Breast epithelium (tissue), 4 donors: ENCODE measurements around the gene SLC10A2. TPM values are rescaled to one million over a fixed set of nuclear protein-coding genes. Genes with fewer than 3 reads are reported as not detected.

ENCODE experiments used
- DNase-seq, 2 donors: peaks; one replicate each; pipeline ENCODE4 v3.0.0-alpha.2; 2019; ENCODE audit warnings: low spot score in 2 of 2
- H3K27ac ChIP-seq, 2 donors: fragments of 200-600 bp; sonication (generic) in 1 of 2; one replicate each; pipeline ENCODE4 v1.5.1; 2016 to 2019; ENCODE audit warnings: mild to moderate bottlenecking in 1 of 2
- H3K27me3 ChIP-seq, 2 donors: fragments of 200-600 bp; sonication (generic) in 1 of 2; one replicate each; pipeline versions ENCODE4 v1.5.1 to v1.6.0; 2017 to 2019; ENCODE audit warnings: control low read depth in 1 of 2, mild to moderate bottlenecking in 1 of 2
- H3K36me3 ChIP-seq: fragments of 200-600 bp; one replicate; pipeline ENCODE4 v1.5.1; 2019
- H3K4me1 ChIP-seq, 2 donors: fragments of 200-600 bp; sonication (generic); one replicate each; pipeline ENCODE4 v1.5.1; 2016 to 2019; ENCODE audit warnings: control low read depth in 1 of 2
- H3K4me3 ChIP-seq, 3 donors: fragments of 200-600 bp; sonication (generic); 1 replicate in 2 of 3; 2 replicates in 1 of 3; pipeline ENCODE4 v1.5.1; 2016 to 2019; ENCODE audit warnings: mild to moderate bottlenecking in 3 of 3, moderate library complexity in 2 of 3
- H3K9me3 ChIP-seq, 2 donors: fragments of 200-600 bp; sonication (generic) in 1 of 2; one replicate each; pipeline ENCODE4 v1.5.1; 2016 to 2019; ENCODE audit warnings: control low read depth in 1 of 2
- CTCF ChIP-seq, 3 donors: fragments of 450-650 bp; IDR thresholded peaks; one replicate each; pipeline ENCODE4 v1.5.1; 2016 to 2017; ENCODE audit warnings: antibody characterized with exemption in 3 of 3, mild to moderate bottlenecking in 3 of 3, moderate library complexity in 3 of 3
- POLR2A ChIP-seq: fragments of 450-650 bp; IDR thresholded peaks from one replicate; pipeline ENCODE4 v1.6.1; 2016; ENCODE audit warnings: antibody characterized with exemption, mild to moderate bottlenecking, moderate library complexity
- POLR2AphosphoS5 ChIP-seq, 3 donors: sonication (generic); formaldehyde crosslinking; IDR thresholded peaks; one replicate each; pipeline ENCODE4 v1.6.1; 2017; ENCODE audit warnings: antibody characterized with exemption in 3 of 3
- intact Hi-C: fragments of 100-400 bp; cut with DNase I; formaldehyde crosslinking; loops from one replicate; pipeline ENCODE4 v1.15.1; 2023; ENCODE audit warnings: low total_unique reads
- total RNA-seq, 3 donors: library from RNA; depleted of rRNA; stranded (reverse); fragments of >200 nt; gene quantifications; one replicate each; pipeline ENCODE4 v1.1.0, GENCODE V29; 2016

SLC10A2 gene
- total RNA-seq, 3 donors from 2014 or later: 0.33 TPM; not detected in 2

GRCh38 chr13:103039183-103039582 is 27.0 kb downstream of the SLC10A2 start:
- TF ChIP-seq POLR2A (no peak), POLR2AphosphoS5 (IDR thresholded peaks at IDR 0.05) (no peak), CTCF (IDR thresholded peaks at IDR 0.05) (no peak)
- Histone ChIP-seq H3K4me3 (no peak overlapping the region), H3K4me1 (no peaks in the 10 kb centered on the region), H3K36me3 (no peaks in the 10 kb centered on the region), H3K9me3 (no peaks in the 10 kb centered on the region), H3K27ac (no peak overlapping the region), H3K27me3 (no peaks in the 10 kb centered on the region)
- intact Hi-C loops: no loop called here
- no peak for DNase-seq

GRCh38 chr13:103036268-103036667 is 29.9 kb downstream of the SLC10A2 start:
- TF ChIP-seq CTCF (IDR thresholded peaks at IDR 0.05) (no peak), POLR2A (no peak), POLR2AphosphoS5 (IDR thresholded peaks at IDR 0.05) (no peak)
- DNase-seq: no peak
- Histone ChIP-seq H3K4me1 (no peaks in the 10 kb centered on the region), H3K27me3 (no peaks in the 10 kb centered on the region), H3K36me3 (no peaks in the 10 kb centered on the region), H3K4me3 (no peak overlapping the region), H3K9me3 (no peaks in the 10 kb centered on the region), H3K27ac (no peak overlapping the region)
- intact Hi-C loops: no loop called here

GRCh38 chr13:103033999-103034398 is 32.2 kb downstream of the SLC10A2 start:
- TF ChIP-seq POLR2A: no peak
- no peak for TF ChIP-seq CTCF (IDR thresholded peaks at IDR 0.05)
- no peak for TF ChIP-seq POLR2AphosphoS5 (IDR thresholded peaks at IDR 0.05)
- H3K27ac ChIP-seq: no peak overlapping the region
- H3K9me3 ChIP-seq: no peaks in the 10 kb centered on the region
- H3K4me1 ChIP-seq: no peaks in the 10 kb centered on the region
- no peaks in the 10 kb centered on the region for H3K27me3 ChIP-seq
- intact Hi-C loops: no loop called here
- no peaks in the 10 kb centered on the region for H3K36me3 ChIP-seq
- no peak for DNase-seq
- H3K4me3 ChIP-seq: no peak overlapping the region

- H3K27me3 ChIP-seq: no peaks in the 10 kb centered on the region
- no peaks in the 10 kb centered on the region for H3K36me3 ChIP-seq
- no peak overlapping the region for H3K4me3 ChIP-seq
- H3K27ac ChIP-seq: no peak overlapping the region
- intact Hi-C loops: no loop called here
- peaks cover 7 to 9% of the 10 kb centered on the region in 2 donors for H3K9me3 ChIP-seq
- DNase-seq: no peak
- TF ChIP-seq POLR2AphosphoS5 (IDR thresholded peaks at IDR 0.05) (no peak), POLR2A (no peak), CTCF (IDR thresholded peaks at IDR 0.05) (no peak)
- H3K4me1 ChIP-seq: no peaks in the 10 kb centered on the region
Observed at GRCh38 chr13:103031332-103031873, 34.8 kb downstream of the SLC10A2 start.

- Histone ChIP-seq H3K36me3 (no peaks in the 10 kb centered on the region), H3K9me3 (peaks cover 7 to 15% of the 10 kb centered on the region in 2 donors), H3K4me3 (no peak overlapping the region), H3K27ac (no peak overlapping the region), H3K27me3 (no peaks in the 10 kb centered on the region), H3K4me1 (no peaks in the 10 kb centered on the region)
- DNase-seq: no peak
- TF ChIP-seq CTCF (IDR thresholded peaks at IDR 0.05): no peak
- no peak for TF ChIP-seq POLR2AphosphoS5 (IDR thresholded peaks at IDR 0.05)
- TF ChIP-seq POLR2A: no peak
- intact Hi-C loops: no loop called here
Observed at GRCh38 chr13:103030776-103031175, 35.4 kb downstream of the SLC10A2 start.
